GM19099 (cell line): Measurements from ENCODE around the gene GPR160.

Source experiments
- POLR2A ChIP-seq: IDR thresholded peaks from 3 replicates; pipeline ENCODE4 v1.6.1; 2011; ENCODE audit warnings: low read depth; ENCODE audit not compliant: insufficient read length; ENCODE audit errors: extremely low read depth

GPR160 gene

GRCh38 chr3:170037463-170038433, at the start of gene GPR160:
TSS of gene GPR160 (plus strand) at chr3:170037995. CDS start at chr3:170083973, 45,978 bp downstream.
- no peak for TF ChIP-seq POLR2A

GRCh38 chr3:169990431-169990830, 47.4 kb upstream of the GPR160 start:
- no peak for TF ChIP-seq POLR2A

- TF ChIP-seq POLR2A = no peak
Measured at GRCh38 chr3:169992156-169992555, 45.6 kb upstream of the GPR160 start.

GRCh38 chr3:169992781-169993180, 45.0 kb upstream of the GPR160 start:
- TF ChIP-seq POLR2A = no peak

- no peak for TF ChIP-seq POLR2A
Measured at GRCh38 chr3:169993761-169994160, 44.0 kb upstream of the GPR160 start.

GRCh38 chr3:169996063-169996462, 41.7 kb upstream of the GPR160 start:
- no peak for TF ChIP-seq POLR2A

- TF ChIP-seq POLR2A = no peak
Measured at GRCh38 chr3:169998668-169999131, 39.1 kb upstream of the GPR160 start.

GRCh38 chr3:169999433-169999832, 38.4 kb upstream of the GPR160 start:
- no peak for TF ChIP-seq POLR2A

GRCh38 chr3:170000051-170000450, 37.7 kb upstream of the GPR160 start:
- no peak for TF ChIP-seq POLR2A

GRCh38 chr3:170002231-170002630, 35.6 kb upstream of the GPR160 start:
- no peak for TF ChIP-seq POLR2A

- no peak for TF ChIP-seq POLR2A
Measured at GRCh38 chr3:170002879-170003278, 34.9 kb upstream of the GPR160 start.

- no peak for TF ChIP-seq POLR2A
Measured at GRCh38 chr3:170003881-170004356, 33.9 kb upstream of the GPR160 start.

GRCh38 chr3:170007031-170007663, 30.6 kb upstream of the GPR160 start:
- no peak for TF ChIP-seq POLR2A

- TF ChIP-seq POLR2A = no peak
Measured at GRCh38 chr3:170010498-170010897, 27.3 kb upstream of the GPR160 start.

GRCh38 chr3:170012683-170013400, 25.0 kb upstream of the GPR160 start:
- TF ChIP-seq POLR2A = no peak

- TF ChIP-seq POLR2A = no peak
Measured at GRCh38 chr3:170016057-170016456, 21.7 kb upstream of the GPR160 start.

GRCh38 chr3:170021083-170021482, 16.7 kb upstream of the GPR160 start:
- TF ChIP-seq POLR2A = no peak
